Activated T-cell treated with anti-CD3 and anti-CD28 coated beads for 48 hours (primary cell): ENCODE data around the gene ARPIN.
"Not testable (repeated sequence)": the region's sequence is repeated elsewhere in the genome, so short reads cannot be mapped to it uniquely, and the experiment has no call there.

Experiments used
- DNase-seq: peaks from one replicate; pipeline ENCODE4 v3.0.0-alpha.2; 2020; ENCODE audit warnings: low read depth

ARPIN gene

DNA sequence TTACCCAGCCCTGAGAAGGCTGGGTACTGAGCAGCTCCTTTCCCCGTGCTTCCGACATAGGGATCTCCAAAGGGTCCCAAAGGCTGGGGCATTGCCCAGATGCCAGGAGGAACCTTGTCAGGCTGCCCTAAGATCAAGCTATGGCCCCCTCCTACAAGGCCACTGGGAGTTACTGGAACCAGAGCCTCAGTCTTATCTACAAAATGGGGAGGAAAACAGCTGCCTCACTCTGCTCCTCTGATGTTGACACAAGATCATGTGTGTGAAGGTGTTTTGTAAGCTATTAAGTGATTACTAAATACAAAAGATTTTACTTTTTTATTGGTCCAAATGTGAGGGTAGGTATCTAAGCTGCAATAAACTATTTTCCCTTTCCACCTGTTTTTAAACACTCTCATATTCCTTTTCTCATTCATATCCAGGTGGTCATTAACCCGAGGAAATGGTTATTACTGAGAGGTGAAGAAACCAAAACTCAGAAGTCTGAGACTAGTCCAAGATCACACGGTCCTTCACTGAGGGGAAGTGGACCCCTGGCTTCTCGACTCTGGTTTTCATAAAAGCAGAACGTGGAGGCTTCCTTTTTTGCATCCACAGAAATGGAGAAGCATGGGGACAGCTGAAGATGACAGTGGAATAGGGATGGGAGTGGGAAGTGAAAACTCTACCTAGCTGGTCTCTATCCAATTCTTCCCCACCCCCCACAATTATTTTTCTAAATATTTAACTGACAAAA is 1.7 kb downstream of the ARPIN start:
- no peak for DNase-seq

DNA sequence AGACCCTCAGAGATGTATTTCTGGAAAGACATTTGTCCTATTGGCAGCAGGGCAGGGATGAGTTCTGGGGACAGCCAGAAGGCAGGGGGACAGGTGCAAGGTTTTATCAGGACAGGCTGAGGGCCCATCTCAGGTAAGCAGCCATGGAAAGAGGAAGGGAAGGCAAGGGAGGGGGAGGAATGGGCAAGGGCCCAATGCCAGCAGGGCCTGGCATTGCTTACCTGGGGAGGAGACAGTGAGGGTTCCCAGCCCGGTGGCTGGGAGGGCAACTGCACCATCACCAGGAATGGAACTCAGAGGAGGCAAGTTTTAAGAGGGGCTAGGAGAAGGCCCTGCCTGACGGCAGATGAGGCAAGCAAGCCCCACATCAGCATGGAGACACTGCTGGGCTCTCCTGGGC is 3.1 kb downstream of the ARPIN start:
- no peak for DNase-seq

DNA sequence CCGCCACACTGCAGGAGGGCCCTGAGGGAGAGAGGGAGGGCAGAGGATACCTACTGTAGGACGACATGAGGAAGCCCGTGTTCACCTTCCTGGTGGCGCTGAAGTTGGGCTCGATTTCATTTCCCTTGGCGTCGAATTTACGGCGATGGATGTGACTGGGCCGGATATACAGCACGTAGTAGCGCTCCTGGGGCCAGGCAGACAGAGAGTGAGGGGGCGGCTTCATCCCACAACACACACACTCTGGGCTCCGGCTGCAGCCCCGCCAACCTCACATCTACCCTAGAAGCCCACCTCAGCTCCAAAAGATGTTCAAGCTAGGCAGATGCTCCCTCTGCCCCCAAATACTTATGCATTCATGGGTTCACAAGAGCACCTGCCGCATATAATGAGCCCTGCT is 4.5 kb downstream of the ARPIN start:
- no peak for DNase-seq

DNA sequence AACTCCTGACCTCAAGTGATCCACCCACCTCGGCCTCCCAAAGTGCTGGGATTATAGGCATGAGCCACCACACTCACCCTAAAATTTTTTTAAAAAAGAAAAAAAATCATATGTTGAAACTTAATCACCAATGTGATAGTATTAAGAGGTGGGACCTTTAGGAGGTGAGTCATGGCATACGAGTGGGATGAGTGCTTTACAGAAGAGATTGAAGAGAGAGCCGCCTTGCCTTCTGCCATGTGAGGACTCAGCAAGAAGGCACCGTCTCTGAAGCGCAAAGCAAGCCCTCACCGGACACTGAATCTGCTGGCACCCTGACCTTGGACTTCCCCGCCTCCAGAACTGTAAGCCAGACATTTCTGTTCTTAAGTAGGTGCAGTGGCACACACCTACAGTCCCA is 5.5 kb downstream of the ARPIN start:
- DNase-seq: no peak

DNA sequence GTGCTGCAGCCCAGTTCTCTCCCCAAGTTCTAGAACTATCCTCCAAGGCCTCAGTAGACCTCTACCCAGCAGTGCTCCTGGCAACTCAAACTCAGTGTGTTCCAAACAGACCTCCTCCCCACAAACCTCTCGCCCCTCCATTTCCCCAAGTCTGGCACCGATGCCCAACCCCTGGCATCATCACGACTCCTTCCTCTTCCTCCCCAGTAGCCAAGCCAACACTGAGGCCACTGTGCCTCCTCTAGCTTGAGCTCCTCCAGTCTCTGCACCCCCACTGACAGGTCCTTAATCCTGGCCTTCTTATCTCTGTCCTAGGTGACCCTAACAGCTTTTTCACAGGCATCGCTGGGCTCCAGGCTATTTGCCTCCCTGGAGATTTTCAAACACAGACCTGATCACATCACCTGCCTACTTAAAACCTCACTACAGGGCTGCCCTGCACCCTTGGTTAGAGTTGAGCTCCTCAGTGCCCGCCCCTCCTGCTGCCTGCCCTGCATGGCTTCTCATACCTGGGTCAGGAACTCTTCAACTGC is 6.8 kb downstream of the ARPIN start:
- DNase-seq: no peak

DNA sequence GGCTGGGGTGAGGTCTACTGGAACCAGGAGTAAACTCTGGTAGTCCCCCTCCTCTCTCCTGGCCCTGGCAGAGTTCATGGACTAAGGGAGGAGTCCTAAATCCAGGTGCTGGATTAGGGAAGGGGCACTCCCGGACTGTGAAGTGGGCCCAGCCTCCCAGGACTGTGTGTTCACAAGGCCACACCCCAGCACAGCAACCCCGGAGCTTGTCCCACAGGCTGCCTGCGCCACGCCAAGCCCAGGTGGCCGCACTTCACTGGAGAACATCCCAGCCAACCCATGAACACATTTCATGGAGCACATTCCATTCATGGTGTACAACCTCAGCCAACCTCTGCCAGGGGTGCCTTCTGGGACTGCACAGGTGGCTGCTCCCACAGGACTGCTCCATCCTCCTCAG is 8.2 kb downstream of the ARPIN start:
- no peak for DNase-seq

DNA sequence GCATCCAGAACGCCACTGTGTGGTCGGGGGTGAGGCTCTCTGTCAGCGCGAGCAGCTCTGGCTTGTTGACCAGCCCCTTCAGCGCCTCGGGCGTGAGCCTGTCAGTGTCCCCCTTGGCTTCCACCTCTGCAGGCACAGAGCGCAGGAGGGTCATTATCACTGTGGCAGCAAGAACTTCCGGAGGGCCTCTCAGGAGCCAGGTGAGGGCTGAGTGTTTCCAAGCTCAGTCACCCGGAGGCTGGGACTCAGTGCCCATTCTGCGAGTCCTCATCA is 9.0 kb downstream of the ARPIN start:
- DNase-seq: no peak

DNA sequence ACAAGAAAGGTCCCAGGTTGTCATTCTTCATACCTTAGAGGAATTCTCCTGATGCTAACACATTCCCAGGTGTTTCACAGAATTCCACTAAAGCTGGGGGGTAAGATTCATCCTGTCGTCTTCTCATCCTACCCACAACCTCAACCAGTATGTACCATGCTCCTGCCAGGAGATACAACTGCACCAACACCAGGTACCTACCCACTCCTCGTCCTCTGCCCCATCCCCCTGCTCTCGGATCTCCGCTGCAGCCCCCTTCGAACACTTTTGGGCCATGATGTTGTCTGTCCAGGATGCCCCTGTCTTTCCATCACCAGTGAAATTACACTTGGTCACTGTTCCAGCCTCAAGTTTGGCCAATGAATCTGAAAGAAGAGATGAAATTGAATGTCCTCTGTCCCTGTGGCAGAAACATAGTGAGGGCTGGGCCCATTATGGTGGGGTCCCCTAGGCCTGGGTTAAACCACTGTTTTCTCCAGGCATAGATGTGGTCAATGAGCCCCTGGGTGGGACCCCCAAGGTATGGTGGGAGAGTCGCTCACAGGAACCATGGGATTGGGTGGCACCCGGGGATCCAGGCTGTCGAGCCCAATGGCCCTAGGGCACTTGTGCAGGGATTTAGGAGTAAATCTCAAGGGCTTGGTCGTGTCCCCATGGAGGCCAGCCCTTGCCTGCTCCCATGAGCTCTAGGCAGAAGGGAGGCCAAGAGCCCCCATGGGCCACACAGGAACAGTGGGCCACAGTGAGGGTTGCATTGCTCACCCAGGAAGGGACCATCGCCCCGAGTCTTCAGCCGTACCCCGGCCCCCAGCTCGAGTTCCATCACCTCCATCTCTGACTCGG is 9.5 kb downstream of the ARPIN start:
- no peak for DNase-seq

DNA sequence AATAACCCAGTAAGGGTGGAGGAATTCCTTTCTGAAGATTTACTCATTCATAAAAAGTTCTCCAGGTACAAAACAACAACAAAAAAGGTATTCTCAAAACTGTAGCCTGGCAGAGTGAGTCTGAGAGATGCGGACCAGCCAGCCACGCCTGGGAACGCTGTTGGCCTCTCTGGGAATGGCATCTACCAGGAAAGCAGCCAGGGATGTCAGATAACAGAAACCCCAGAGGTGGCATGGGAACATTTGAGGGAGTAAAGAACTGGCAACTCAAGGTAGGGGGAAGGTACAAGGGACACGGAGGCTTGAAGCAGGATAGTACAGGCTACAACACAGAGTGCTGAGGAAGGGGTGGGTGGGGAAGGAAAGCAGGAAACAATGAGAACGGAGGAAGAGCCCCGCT is 11.9 kb downstream of the ARPIN start:
- no peak for DNase-seq

DNA sequence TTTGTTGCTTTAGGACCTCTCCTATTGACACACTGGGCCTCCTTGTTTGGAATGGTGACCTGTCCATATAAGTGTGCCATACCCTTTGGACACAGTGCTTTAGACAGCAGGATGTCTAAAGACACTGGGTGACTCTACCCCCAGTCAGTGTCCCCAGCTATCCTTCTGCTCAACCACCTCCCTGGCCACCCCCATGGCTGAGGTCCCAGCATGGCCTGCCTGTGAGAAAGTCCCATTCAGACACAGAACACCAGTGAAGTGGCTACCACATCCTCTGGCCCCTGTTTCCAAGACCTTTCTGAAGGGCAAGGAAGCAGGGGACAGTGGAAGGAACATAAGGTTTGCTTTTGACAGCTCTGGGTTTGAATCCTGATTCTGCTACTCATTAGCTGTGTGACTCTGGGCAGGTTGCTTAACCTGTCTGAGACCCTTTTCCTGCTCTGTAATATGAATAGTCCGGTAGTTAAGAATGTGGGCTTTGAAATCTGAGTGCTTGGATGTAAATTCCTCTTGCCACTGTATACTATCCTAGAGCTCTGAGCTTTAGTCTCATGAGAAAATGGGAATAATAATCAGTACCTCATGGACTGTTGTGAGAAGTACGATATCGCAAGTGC is 12.7 kb downstream of the ARPIN start:
- no peak for DNase-seq

DNA sequence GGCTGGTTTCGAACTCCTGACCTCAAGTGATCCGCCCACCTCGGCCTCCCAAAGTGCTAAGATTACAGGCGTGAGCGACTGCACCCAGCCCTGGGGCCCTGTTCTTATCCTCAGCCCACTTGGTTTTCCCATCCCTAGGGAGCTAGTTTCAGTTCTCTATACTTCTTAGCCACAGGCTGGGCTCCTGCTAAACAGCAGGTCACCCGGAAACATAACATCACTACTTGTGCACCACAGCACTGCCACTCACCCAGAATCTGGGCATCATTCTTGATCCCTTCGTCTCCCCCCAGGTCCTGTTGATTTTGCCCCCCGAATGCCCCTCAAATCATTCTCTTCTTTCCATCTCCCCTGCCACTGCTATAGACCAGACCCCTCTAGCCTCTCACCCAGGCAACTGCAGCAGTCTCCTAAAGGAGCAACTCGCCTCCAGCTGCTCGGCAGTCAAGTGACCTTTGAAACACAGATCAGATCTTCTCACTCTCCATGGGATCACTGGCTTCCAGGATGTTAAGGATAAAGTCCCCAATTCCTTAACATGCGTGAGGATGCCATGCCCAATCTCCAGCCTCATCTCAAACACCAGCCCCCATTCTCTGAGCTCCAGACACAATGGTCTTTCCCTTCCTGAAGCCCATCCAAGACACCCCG is 13.3 kb downstream of the ARPIN start:
- no peak for DNase-seq

DNA sequence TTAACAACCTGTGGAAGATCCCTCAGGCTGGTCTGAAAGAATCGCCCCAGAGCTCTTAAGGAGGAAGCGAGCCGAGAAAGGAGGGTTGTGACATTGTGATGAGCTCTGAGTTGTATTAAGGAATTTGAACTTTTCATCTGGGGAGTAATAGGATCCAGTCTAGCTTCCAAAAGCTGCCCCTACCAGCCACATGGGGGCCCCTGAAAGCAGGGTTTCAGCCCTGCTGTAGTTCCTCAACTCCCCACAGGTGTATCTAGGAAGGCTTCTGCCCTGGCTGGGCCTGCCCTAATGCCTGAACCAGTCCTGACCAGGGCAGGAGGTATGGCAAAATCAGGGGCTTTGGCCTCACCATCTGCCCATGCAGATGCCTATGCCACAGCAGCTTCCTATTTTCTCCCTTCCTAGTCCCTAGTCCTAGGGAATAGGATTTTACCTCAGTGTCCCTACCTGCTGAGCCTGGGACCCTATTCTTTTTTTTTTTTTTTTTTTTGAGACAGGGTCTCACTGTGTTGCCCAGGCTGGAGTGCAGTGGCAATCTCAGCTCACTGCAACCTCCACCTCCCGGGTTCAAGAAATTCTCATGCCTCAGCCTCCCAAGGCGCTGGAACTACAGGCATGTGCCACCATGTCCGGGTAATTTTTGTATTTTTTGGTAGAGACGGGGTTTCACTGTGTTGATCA is 14.0 kb downstream of the ARPIN start:
- peak; percentile 26 for DNase-seq

DNA sequence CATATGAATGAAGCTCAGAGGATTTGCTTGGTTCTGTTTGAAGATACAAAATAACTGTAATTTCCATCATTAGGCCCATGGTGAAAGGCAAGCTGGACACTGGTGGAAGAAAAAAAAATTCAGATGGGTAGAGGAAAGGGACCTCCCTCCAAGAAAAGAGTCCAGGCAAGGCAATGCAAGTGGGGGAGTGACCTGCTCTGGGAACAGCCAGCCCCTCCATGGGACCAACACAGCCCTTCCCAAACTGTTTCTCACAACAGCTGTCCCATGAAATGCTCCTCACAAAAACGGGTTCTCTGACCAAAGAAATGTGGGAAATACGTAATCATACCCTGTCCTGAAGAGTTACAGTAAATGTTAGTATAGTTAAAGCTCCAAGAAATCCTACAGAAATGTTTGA is 14.6 kb downstream of the ARPIN start:
- no peak for DNase-seq

DNA sequence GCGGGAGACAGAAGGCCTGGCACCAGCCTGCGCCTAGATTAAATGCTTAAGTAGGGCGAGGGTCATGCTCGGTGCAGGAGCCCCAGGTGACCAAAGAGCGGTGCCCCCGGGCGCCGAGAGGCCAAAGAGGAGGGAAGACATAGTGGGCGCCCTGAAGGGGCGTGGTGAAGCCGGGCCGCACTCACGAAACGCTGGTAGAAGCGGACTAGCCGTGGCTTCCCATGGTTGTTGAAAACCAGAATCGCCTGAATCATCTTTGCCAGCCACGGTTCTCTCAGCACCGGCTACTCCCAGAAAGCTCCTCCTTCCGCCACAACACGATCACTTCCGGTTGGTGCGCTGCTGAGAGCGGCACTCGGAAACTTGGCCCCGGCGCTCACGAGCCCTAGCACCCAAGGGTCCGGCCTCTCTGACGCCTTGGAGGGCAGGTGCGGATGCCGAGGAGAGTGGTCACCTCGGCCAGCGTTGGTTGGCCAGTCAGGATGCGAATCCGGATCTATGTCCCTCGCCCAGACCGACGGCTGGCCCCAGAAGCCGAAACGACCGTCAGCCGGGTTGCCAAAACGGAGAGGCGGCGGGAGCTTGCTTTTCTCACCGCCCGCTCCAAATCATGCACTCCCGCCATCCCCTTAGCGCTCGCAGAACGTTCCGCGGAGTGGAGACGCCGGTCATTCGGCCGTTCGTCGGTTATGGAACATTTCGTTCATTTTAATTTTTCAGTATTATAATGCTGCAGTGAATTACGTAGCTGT is 18.9 kb downstream of the ARPIN start, which contains the start of gene AP3S2:
AP3S2 (minus strand) TSS at position 299 of the 752 bp plus-strand sequence; CDS start at position 254, 45 bp downstream.
- peak; percentile 87 for DNase-seq

DNA sequence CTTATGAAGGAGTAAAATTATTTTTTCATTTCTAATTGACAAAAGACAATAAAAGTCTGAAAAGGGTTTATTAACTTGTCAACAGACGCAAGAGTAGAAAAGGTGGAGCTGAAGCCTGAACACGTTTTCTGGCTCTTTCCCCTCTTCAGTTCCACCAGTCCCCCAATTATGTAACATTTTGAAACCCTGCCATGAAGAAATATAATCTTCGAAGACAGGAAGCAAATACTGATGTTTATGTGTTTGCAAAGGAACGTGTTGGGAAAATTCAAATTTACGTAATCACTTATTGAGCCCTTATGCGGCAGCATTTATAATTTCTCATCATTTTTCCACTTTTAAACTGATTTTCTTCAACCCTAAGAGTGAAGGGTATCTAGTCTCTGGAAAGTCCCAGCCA is 19.7 kb downstream of the ARPIN start:
- no peak for DNase-seq

DNA sequence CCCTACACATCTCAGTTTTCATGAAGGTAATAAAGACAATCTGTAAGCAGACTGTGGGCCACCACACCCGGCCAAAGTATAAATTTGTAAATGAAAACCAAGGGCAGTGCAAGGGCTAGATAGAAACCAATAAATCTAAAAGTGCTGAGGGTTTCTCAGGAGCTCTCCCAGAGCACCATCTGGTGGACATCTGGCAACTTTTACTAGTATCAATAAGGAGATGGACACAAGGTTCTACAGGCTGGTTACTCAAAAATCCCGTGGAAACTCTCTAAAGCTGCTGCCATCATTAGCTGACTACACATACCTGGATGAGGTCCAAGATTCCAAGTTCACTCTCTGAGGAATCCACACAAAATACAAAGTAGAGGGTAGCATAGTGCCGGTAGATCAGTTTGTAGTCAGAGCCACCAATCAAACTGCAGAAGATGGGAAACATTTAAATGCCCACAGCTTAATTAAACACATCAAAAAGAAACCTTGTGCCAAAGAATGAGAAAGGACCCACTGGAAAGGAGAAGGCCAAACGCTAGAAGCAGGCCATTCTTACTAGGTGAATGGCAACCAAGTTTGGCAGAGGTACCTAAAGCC is 24.4 kb downstream of the ARPIN start:
- DNase-seq: no peak

DNA sequence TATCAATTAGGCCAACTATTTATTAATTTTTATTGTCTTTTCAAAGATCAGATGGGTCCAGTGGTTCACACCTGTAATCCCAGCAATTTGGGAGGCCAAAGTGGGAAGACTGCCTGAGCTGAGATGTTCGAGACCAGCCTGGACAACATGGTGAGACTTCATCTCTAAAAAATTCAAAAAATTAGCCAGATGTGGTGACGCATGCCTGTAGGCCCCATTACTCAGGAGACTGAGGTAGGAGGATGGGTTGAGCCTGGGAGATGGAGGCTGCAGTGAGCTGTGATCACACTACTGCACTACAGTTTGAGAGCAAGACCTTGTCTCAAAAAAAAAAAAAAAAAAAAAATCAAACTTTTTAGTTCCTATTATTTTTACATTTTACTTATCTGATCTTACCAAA is 27.1 kb downstream of the ARPIN start:
- DNase-seq: no peak

DNA sequence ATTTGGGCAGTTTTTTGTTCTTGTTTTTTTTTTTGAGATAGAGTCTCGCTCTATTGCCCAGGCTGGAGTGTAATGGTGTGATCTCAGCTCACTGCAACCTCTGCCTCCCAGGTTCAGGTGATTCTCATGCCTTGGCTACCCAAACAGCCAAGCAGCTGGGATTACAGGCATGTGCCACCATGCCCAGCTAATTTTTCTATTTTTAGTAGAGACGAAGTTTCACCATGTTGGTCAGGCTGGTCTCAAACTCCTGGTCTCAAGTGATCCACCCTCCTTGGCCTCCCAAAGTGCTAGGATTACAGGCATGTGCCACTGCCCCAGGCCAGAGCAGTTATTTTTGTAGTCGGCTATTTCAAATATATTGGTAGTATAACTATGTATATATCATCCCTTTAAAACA is 27.6 kb downstream of the ARPIN start:
- DNase-seq: not testable (repeated sequence)

DNA sequence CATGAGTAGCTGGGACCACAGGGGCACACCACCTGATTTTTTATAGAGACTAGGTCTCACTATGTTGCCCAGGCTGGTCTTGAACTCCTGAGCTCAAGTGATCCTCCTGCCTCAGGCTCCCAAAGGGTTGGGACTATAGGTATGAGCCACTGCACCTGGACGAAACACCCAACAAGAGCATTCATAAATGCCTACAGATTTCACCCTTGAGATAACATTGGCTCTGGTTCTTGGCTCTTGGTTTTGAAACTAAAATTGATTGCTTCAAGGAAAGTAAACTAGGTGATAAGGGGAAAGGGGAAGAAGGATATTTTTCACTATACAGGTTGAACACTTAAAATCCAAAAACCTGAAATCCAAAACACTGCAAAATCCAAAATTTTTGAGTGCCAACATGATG is 29.2 kb downstream of the ARPIN start:
- DNase-seq: no peak

DNA sequence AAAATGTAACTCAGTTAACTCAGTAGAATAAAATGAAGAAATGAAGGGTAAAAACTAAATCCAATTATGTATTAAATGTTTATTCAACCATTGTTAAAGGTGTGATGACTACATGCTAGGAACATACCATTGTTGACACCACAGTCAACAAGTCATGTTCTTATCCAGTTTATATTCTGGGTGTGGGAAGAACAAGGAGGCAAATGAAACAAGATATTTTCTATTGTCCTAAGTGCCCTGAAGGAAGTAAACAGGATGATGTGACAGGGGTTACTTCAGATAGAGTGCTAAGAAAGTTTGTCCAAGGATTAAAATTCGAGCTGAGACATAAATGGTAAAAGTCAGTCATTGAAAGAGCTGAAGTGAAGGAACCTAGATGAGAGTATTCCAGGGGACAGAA is 32.0 kb downstream of the ARPIN start:
- no peak for DNase-seq

DNA sequence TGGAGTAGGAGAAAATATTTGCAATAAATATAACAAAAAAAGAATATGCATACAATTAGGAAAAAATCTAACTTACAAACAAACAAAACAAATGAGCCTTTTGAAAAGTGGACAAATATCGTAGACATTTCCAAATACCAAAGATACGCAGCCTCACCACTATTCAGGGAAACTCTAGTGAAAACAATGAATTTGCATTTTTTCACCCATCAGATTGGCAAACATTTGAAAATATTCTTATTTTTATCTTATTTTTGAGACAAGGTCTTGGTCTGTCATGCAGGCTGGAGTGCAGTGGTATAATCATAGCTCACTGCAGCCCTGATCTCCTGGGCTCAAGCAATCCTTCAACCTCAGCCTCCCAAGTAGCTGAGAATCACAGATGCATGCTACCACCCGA is 34.4 kb downstream of the ARPIN start:
- DNase-seq: no peak
